ENCODE measurements around the gene RHBDL3. TPM values are rescaled to one million over a fixed set of nuclear protein-coding genes. Genes with fewer than 3 reads are reported as not detected.

RHBDL3 gene
- total RNA-seq, 1 experiment from 2014 or later: not detected

DNA sequence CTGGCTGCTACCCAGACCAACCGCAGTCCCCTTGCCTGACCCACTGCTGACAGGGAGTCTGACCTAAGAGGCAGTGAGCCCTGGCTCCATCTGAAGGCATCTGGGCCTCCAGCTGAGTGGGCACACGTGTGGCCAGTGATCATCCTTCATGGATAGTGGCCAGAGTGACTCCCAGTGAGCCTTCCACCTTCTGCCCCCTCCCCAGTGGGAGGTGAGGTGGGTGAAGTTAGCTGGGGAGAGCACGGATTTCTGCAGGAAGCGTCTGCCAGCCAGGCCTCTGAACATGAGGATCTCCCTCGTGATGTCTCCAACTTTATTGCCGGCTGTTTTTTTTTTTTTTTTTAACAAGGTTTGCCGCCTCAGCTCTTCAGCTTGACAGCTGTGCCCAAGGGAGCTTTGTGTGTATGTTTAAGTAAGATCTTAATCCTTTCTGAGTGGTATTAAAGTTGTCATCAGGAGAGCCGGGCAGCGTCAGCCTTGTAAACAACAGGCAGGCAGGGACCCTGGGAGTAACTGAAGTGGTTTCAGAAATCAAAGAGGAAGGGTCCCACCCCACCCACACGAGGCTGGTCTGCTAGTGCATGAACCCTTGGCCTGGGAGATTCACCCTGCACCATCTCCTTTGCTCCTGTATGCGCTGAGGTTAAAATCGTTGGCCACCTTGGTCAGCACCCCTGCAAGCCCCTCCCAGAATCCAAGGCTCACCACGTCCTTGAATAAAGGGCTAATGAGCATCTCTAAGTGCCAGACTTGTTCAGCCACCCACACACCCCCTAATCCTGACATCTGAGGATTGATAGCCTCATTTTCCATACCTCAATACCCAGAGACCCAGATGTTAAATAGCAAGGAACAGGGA, 33.3 kb downstream of the RHBDL3 start:
- H3F3A ChIP-seq (ENCODE audit: insufficient read depth, low read depth): no peaks in the 10 kb centered on the region
- intact Hi-C loops (cut with micrococcal nuclease; ENCODE audit: unreplicated experiment): no loop called here
- no peaks in the 10 kb centered on the region for H3K4me1 ChIP-seq (replicated peaks; ENCODE audit: insufficient read depth)
- no peaks in the 10 kb centered on the region for H3K36me3 ChIP-seq (ENCODE audit: low read depth)
- no peak overlapping the region for H3K4me3 ChIP-seq
- no peaks in the 10 kb centered on the region for H3K9me2 ChIP-seq (ENCODE audit: insufficient read depth)
- TF ChIP-seq, protein P1, sequence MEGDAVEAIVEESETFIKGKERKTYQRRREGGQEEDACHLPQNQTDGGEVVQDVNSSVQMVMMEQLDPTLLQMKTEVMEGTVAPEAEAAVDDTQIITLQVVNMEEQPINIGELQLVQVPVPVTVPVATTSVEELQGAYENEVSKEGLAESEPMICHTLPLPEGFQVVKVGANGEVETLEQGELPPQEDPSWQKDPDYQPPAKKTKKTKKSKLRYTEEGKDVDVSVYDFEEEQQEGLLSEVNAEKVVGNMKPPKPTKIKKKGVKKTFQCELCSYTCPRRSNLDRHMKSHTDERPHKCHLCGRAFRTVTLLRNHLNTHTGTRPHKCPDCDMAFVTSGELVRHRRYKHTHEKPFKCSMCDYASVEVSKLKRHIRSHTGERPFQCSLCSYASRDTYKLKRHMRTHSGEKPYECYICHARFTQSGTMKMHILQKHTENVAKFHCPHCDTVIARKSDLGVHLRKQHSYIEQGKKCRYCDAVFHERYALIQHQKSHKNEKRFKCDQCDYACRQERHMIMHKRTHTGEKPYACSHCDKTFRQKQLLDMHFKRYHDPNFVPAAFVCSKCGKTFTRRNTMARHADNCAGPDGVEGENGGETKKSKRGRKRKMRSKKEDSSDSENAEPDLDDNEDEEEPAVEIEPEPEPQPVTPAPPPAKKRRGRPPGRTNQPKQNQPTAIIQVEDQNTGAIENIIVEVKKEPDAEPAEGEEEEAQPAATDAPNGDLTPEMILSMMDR (conservative IDR thresholded peaks at IDR 0.05): no peak
- no peak for TF ChIP-seq EZH2 (IDR thresholded peaks at IDR 0.05; ENCODE audit: low read depth)
- no TSS peak for BruUV-seq (replicated peaks)
- 0 out of 2 replicates have a peak, but pooled peaks cover 6% of the 10 kb centered on the region for H3K27me3 ChIP-seq (ENCODE audit: insufficient read depth, low read depth)
- DNase-seq: no peak
- H2AFZ ChIP-seq: no peak overlapping the region
- POLR2A ChIA-PET (ENCODE audit: unreplicated experiment): no interaction called here
- H3K27ac ChIP-seq: no peak overlapping the region
- H3K9me3 ChIP-seq (ENCODE audit: insufficient read depth, low read depth): no peaks in the 10 kb centered on the region
- no peaks in the 10 kb centered on the region for H3K79me2 ChIP-seq (ENCODE audit: low read depth)
- H4K20me1 ChIP-seq (ENCODE audit: insufficient read depth): no peaks in the 10 kb centered on the region
- CTCF ChIA-PET: no interaction called here
- no peak overlapping the region for H3K4me2 ChIP-seq

DNA sequence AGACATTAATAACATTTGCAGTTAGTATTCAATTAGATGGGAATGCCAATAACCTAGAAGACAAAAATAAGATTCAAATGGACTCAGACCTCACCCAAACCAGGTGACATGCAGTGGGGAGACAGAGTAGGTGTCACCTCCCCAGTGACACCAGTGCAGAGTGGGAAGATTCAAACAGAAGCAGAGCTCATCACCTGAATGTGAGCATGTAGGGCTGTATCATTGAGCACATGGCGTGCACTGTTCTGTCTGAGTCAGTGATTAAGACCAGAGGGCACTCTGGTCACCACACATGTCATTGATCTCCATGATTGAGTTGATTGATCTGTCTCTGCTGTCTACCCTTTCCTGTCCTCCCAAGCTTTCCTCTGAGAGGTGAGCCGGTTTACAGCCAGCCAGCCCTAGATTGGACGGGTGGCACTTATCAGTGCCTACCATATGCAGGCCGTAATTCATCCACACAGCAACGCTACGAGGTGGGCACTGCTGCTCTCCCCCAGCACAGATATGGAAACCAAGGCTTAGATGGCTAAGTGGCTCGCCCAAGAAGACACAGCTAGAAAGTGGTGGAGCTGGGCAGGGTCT, 34.0 kb downstream of the RHBDL3 start:
- CTCF ChIA-PET: no interaction called here
- DNase-seq: no peak
- no peaks in the 10 kb centered on the region for H3K9me3 ChIP-seq (ENCODE audit: insufficient read depth, low read depth)
- no peaks in the 10 kb centered on the region for H3F3A ChIP-seq (ENCODE audit: insufficient read depth, low read depth)
- no peak overlapping the region for H2AFZ ChIP-seq
- no peak overlapping the region for H3K27ac ChIP-seq
- no peaks in the 10 kb centered on the region for H3K36me3 ChIP-seq (ENCODE audit: low read depth)
- POLR2A ChIA-PET (ENCODE audit: unreplicated experiment): no interaction called here
- no TSS peak for BruUV-seq (replicated peaks)
- H3K4me2 ChIP-seq: no peak overlapping the region
- no peaks in the 10 kb centered on the region for H3K4me1 ChIP-seq (replicated peaks; ENCODE audit: insufficient read depth)
- TF ChIP-seq EZH2 (IDR thresholded peaks at IDR 0.05; ENCODE audit: low read depth): no peak
- TF ChIP-seq, protein P1 (conservative IDR thresholded peaks at IDR 0.05): no peak
- H3K27me3 ChIP-seq (ENCODE audit: insufficient read depth, low read depth): 0 out of 2 replicates have a peak, but pooled peaks cover 6% of the 10 kb centered on the region
- H3K79me2 ChIP-seq (ENCODE audit: low read depth): no peaks in the 10 kb centered on the region
- H4K20me1 ChIP-seq (ENCODE audit: insufficient read depth): no peaks in the 10 kb centered on the region
- H3K4me3 ChIP-seq: no peak overlapping the region
- intact Hi-C loops (cut with micrococcal nuclease; ENCODE audit: unreplicated experiment): no loop called here
- no peaks in the 10 kb centered on the region for H3K9me2 ChIP-seq (ENCODE audit: insufficient read depth)

DNA sequence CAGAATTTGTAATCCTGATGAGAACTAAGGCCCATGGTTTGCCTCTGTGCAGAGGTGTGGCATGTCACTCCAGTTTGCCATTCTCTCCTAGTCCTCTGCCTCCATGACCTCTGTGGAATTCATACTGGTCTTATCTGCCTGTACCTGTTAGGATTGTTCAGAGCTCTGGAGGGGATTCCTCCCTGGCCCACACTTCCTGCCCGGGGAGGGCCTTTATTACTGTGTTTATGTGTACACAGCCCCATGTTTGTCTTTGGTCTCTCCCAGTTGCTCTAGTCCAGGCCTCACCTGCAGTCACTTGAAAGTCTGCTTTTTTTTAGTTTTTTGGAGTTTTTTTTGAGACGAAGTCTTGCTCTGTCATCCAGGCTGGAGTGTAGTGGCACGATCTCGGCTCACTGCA, 36.4 kb downstream of the RHBDL3 start:
- BruUV-seq (replicated peaks): no TSS peak
- no peaks in the 10 kb centered on the region for H3K79me2 ChIP-seq (ENCODE audit: low read depth)
- no peaks in the 10 kb centered on the region for H3K4me1 ChIP-seq (replicated peaks; ENCODE audit: insufficient read depth)
- H4K20me1 ChIP-seq (ENCODE audit: insufficient read depth): no peaks in the 10 kb centered on the region
- H3K4me3 ChIP-seq: no peak overlapping the region
- no peaks in the 10 kb centered on the region for H3F3A ChIP-seq (ENCODE audit: insufficient read depth, low read depth)
- H3K36me3 ChIP-seq (ENCODE audit: low read depth): no peaks in the 10 kb centered on the region
- no peaks in the 10 kb centered on the region for H3K9me3 ChIP-seq (ENCODE audit: insufficient read depth, low read depth)
- CTCF ChIA-PET: no interaction called here
- POLR2A ChIA-PET (ENCODE audit: unreplicated experiment): no interaction called here
- intact Hi-C loops (cut with micrococcal nuclease; ENCODE audit: unreplicated experiment): no loop called here
- no peak overlapping the region for H2AFZ ChIP-seq
- H3K27ac ChIP-seq: no peak overlapping the region
- H3K27me3 ChIP-seq (ENCODE audit: insufficient read depth, low read depth): 0 out of 2 replicates have a peak, but pooled peaks cover 14% of the 10 kb centered on the region
- TF ChIP-seq, protein P1 (conservative IDR thresholded peaks at IDR 0.05): no peak
- TF ChIP-seq EZH2 (IDR thresholded peaks at IDR 0.05; ENCODE audit: low read depth): no peak
- no peak overlapping the region for H3K4me2 ChIP-seq
- DNase-seq: no peak
- H3K9me2 ChIP-seq (ENCODE audit: insufficient read depth): no peaks in the 10 kb centered on the region

All from PC-9 (cell line).